Measurements from ENCODE around the gene CTBP2.

Gene CTBP2

GRCh38 chr10:125125951-125126735 lies 34.2 kb downstream of the CTBP2 start:
- H3K9me3 ChIP-seq (ENCODE audit: control insufficient read depth, insufficient read depth, low read length): no peaks in the 10 kb centered on the region
- H3K36me3 ChIP-seq (ENCODE audit: control insufficient read depth, insufficient read depth, low read length): peaks cover 13% of the 10 kb centered on the region
- WGBS (ENCODE audit: insufficient coverage, insufficient read length): no CpG with 5 or more reads among the region's 22 CpGs
- no peak overlapping the region for H3K4me3 ChIP-seq (ENCODE audit: low read length)
- H3K27me3 ChIP-seq (ENCODE audit: control insufficient read depth, insufficient read depth, low read length): no peaks in the 10 kb centered on the region
- H3K27ac ChIP-seq (ENCODE audit: low read length): no peak overlapping the region
- peaks cover 15% of the 10 kb centered on the region for H3K4me1 ChIP-seq (ENCODE audit: control insufficient read depth, insufficient read depth, low read length)
- no peak for DNase-seq (ENCODE audit: low read depth, low spot score)

GRCh38 chr10:125124907-125125306 lies 35.5 kb downstream of the CTBP2 start:
- no peak for DNase-seq (ENCODE audit: low read depth, low spot score)
- no CpG with 5 or more reads among the region's 10 CpGs for WGBS (ENCODE audit: insufficient coverage, insufficient read length)
- Histone ChIP-seq H3K36me3 (ENCODE audit: control insufficient read depth, insufficient read depth, low read length) (peaks cover 7% of the 10 kb centered on the region), H3K27me3 (ENCODE audit: control insufficient read depth, insufficient read depth, low read length) (no peaks in the 10 kb centered on the region), H3K4me3 (ENCODE audit: low read length) (no peak overlapping the region), H3K27ac (ENCODE audit: low read length) (no peak overlapping the region), H3K9me3 (ENCODE audit: control insufficient read depth, insufficient read depth, low read length) (no peaks in the 10 kb centered on the region), H3K4me1 (ENCODE audit: control insufficient read depth, insufficient read depth, low read length) (peaks cover 15% of the 10 kb centered on the region)

- DNase-seq (ENCODE audit: low read depth, low spot score): no peak
- no peaks in the 10 kb centered on the region for H3K9me3 ChIP-seq (ENCODE audit: control insufficient read depth, insufficient read depth, low read length)
- peaks cover 15% of the 10 kb centered on the region for H3K4me1 ChIP-seq (ENCODE audit: control insufficient read depth, insufficient read depth, low read length)
- H3K4me3 ChIP-seq (ENCODE audit: low read length): no peak overlapping the region
- peaks cover 5% of the 10 kb centered on the region for H3K36me3 ChIP-seq (ENCODE audit: control insufficient read depth, insufficient read depth, low read length)
- no CpG with 5 or more reads among the region's 11 CpGs for WGBS (ENCODE audit: insufficient coverage, insufficient read length)
- H3K27ac ChIP-seq (ENCODE audit: low read length): no peak overlapping the region
- no peaks in the 10 kb centered on the region for H3K27me3 ChIP-seq (ENCODE audit: control insufficient read depth, insufficient read depth, low read length)
Observed at GRCh38 chr10:125124115-125124487, 36.3 kb downstream of the CTBP2 start.

GRCh38 chr10:125123476-125124114 lies 36.8 kb downstream of the CTBP2 start:
- Histone ChIP-seq H3K27ac (ENCODE audit: low read length) (no peak overlapping the region), H3K4me3 (ENCODE audit: low read length) (no peak overlapping the region), H3K36me3 (ENCODE audit: control insufficient read depth, insufficient read depth, low read length) (peaks cover 4% of the 10 kb centered on the region), H3K9me3 (ENCODE audit: control insufficient read depth, insufficient read depth, low read length) (no peaks in the 10 kb centered on the region), H3K4me1 (ENCODE audit: control insufficient read depth, insufficient read depth, low read length) (peaks cover 18% of the 10 kb centered on the region), H3K27me3 (ENCODE audit: control insufficient read depth, insufficient read depth, low read length) (no peaks in the 10 kb centered on the region)
- no peak for DNase-seq (ENCODE audit: low read depth, low spot score)
- no CpG with 5 or more reads among the region's 13 CpGs for WGBS (ENCODE audit: insufficient coverage, insufficient read length)

GRCh38 chr10:125122566-125122965 lies 37.8 kb downstream of the CTBP2 start:
- no peaks in the 10 kb centered on the region for H3K27me3 ChIP-seq (ENCODE audit: control insufficient read depth, insufficient read depth, low read length)
- H3K36me3 ChIP-seq (ENCODE audit: control insufficient read depth, insufficient read depth, low read length): peaks cover 4% of the 10 kb centered on the region
- H3K27ac ChIP-seq (ENCODE audit: low read length): no peak overlapping the region
- no peaks in the 10 kb centered on the region for H3K9me3 ChIP-seq (ENCODE audit: control insufficient read depth, insufficient read depth, low read length)
- WGBS (ENCODE audit: insufficient coverage, insufficient read length): no CpG with 5 or more reads among the region's 8 CpGs
- H3K4me1 ChIP-seq (ENCODE audit: control insufficient read depth, insufficient read depth, low read length): peaks cover 19% of the 10 kb centered on the region
- no peak overlapping the region for H3K4me3 ChIP-seq (ENCODE audit: low read length)
- DNase-seq (ENCODE audit: low read depth, low spot score): no peak

- peaks cover 4% of the 10 kb centered on the region; the same call in 1 of the 2 replicates for H3K36me3 ChIP-seq (ENCODE audit: control insufficient read depth, insufficient read depth, low read length)
- H3K27ac ChIP-seq (ENCODE audit: low read length): no peak overlapping the region
- no peaks in the 10 kb centered on the region for H3K27me3 ChIP-seq (ENCODE audit: control insufficient read depth, insufficient read depth, low read length)
- no peak for DNase-seq (ENCODE audit: low read depth, low spot score)
- H3K4me1 ChIP-seq (ENCODE audit: control insufficient read depth, insufficient read depth, low read length): peaks cover 15% of the 10 kb centered on the region
- no peaks in the 10 kb centered on the region for H3K9me3 ChIP-seq (ENCODE audit: control insufficient read depth, insufficient read depth, low read length)
- H3K4me3 ChIP-seq (ENCODE audit: low read length): no peak overlapping the region
- WGBS (ENCODE audit: insufficient coverage, insufficient read length): no CpG with 5 or more reads among the region's 8 CpGs
Observed at GRCh38 chr10:125121003-125121402, 39.4 kb downstream of the CTBP2 start.

GRCh38 chr10:125120053-125120710 lies 40.2 kb downstream of the CTBP2 start:
- WGBS (ENCODE audit: insufficient coverage, insufficient read length): no CpG with 5 or more reads among the region's 11 CpGs
- no peaks in the 10 kb centered on the region for H3K36me3 ChIP-seq (ENCODE audit: control insufficient read depth, insufficient read depth, low read length)
- H3K9me3 ChIP-seq (ENCODE audit: control insufficient read depth, insufficient read depth, low read length): no peaks in the 10 kb centered on the region
- no peak for DNase-seq (ENCODE audit: low read depth, low spot score)
- H3K4me3 ChIP-seq (ENCODE audit: low read length): no peak overlapping the region
- no peak overlapping the region for H3K27ac ChIP-seq (ENCODE audit: low read length)
- no peaks in the 10 kb centered on the region for H3K27me3 ChIP-seq (ENCODE audit: control insufficient read depth, insufficient read depth, low read length)
- H3K4me1 ChIP-seq (ENCODE audit: control insufficient read depth, insufficient read depth, low read length): peaks cover 14% of the 10 kb centered on the region

GRCh38 chr10:125118701-125119100 lies 41.7 kb downstream of the CTBP2 start:
- H3K4me1 ChIP-seq (ENCODE audit: control insufficient read depth, insufficient read depth, low read length): peaks cover 9% of the 10 kb centered on the region
- H3K36me3 ChIP-seq (ENCODE audit: control insufficient read depth, insufficient read depth, low read length): no peaks in the 10 kb centered on the region
- no peak overlapping the region for H3K27ac ChIP-seq (ENCODE audit: low read length)
- H3K27me3 ChIP-seq (ENCODE audit: control insufficient read depth, insufficient read depth, low read length): no peaks in the 10 kb centered on the region
- no peak overlapping the region for H3K4me3 ChIP-seq (ENCODE audit: low read length)
- no peak for DNase-seq (ENCODE audit: low read depth, low spot score)
- H3K9me3 ChIP-seq (ENCODE audit: control insufficient read depth, insufficient read depth, low read length): no peaks in the 10 kb centered on the region
- WGBS (ENCODE audit: insufficient coverage, insufficient read length): no CpG with 5 or more reads among the region's 10 CpGs

- Histone ChIP-seq H3K4me3 (ENCODE audit: low read length) (no peak overlapping the region), H3K27ac (ENCODE audit: low read length) (no peak overlapping the region), H3K27me3 (ENCODE audit: control insufficient read depth, insufficient read depth, low read length) (no peaks in the 10 kb centered on the region), H3K36me3 (ENCODE audit: control insufficient read depth, insufficient read depth, low read length) (no peaks in the 10 kb centered on the region), H3K4me1 (ENCODE audit: control insufficient read depth, insufficient read depth, low read length) (peaks cover 8% of the 10 kb centered on the region), H3K9me3 (ENCODE audit: control insufficient read depth, insufficient read depth, low read length) (no peaks in the 10 kb centered on the region)
- no peak for DNase-seq (ENCODE audit: low read depth, low spot score)
- no CpG with 5 or more reads among the region's 14 CpGs for WGBS (ENCODE audit: insufficient coverage, insufficient read length)
Observed at GRCh38 chr10:125118011-125118611, 42.3 kb downstream of the CTBP2 start.

GRCh38 chr10:125116652-125117310 lies 43.6 kb downstream of the CTBP2 start:
- peaks cover 8% of the 10 kb centered on the region for H3K4me1 ChIP-seq (ENCODE audit: control insufficient read depth, insufficient read depth, low read length)
- WGBS (ENCODE audit: insufficient coverage, insufficient read length): no CpG with 5 or more reads among the region's 18 CpGs
- H3K36me3 ChIP-seq (ENCODE audit: control insufficient read depth, insufficient read depth, low read length): no peaks in the 10 kb centered on the region
- no peak overlapping the region for H3K4me3 ChIP-seq (ENCODE audit: low read length)
- no peaks in the 10 kb centered on the region for H3K27me3 ChIP-seq (ENCODE audit: control insufficient read depth, insufficient read depth, low read length)
- DNase-seq (ENCODE audit: low read depth, low spot score): no peak
- no peaks in the 10 kb centered on the region for H3K9me3 ChIP-seq (ENCODE audit: control insufficient read depth, insufficient read depth, low read length)
- no peak overlapping the region for H3K27ac ChIP-seq (ENCODE audit: low read length)
